Neutrophil (primary cell): Measurements from ENCODE around the gene HELZ.

Source experiments
- H3K27ac ChIP-seq: fragments of 200-600 bp; sonication (generic); 2 replicates; pipeline ENCODE4 v1.5.1; 2016; ENCODE audit warnings: mild to moderate bottlenecking, moderate library complexity
- H3K27me3 ChIP-seq: fragments of 200-600 bp; sonication (generic); 2 replicates; pipeline ENCODE4 v1.6.0; 2016; ENCODE audit warnings: mild to moderate bottlenecking
- H3K36me3 ChIP-seq: fragments of 200-600 bp; sonication (generic); 2 replicates; pipeline ENCODE4 v1.5.1; 2017
- H3K4me1 ChIP-seq, 2 experiments: fragments of 200-600 bp in 1 of 2; sonication (generic) in 1 of 2; 1 replicate in 1 of 2; 2 replicates in 1 of 2; pipeline versions ENCODE4 v1.5.1 to v1.6.1; 2013 to 2016; ENCODE audit warnings: low read depth in 1 of 2, low read length in 1 of 2, mild to moderate bottlenecking in 1 of 2, moderate library complexity in 1 of 2; ENCODE audit not compliant: control insufficient read depth in 1 of 2, insufficient read depth in 1 of 2
- H3K4me3 ChIP-seq, 2 experiments: fragments of 200-600 bp in 1 of 2; sonication (generic) in 1 of 2; 1 replicate in 1 of 2; 2 replicates in 1 of 2; pipeline ENCODE4 v1.5.1; 2013 to 2016; ENCODE audit warnings: low read depth in 1 of 2, low read length in 1 of 2, mild to moderate bottlenecking in 1 of 2, moderate library complexity in 1 of 2
- H3K9me3 ChIP-seq: fragments of 200-600 bp; sonication (generic); 2 replicates; pipeline ENCODE4 v1.5.1; 2016
- CTCF ChIP-seq: fragments of 200-600 bp; sonication (generic); IDR thresholded peaks from 2 replicates; pipeline ENCODE4 v1.5.1; 2016; ENCODE audit warnings: antibody characterized with exemption

Gene HELZ

GRCh38 chr17:67038861-67039365, 206.1 kb downstream of the HELZ start:
- H3K36me3 ChIP-seq, result no peaks in the 10 kb centered on the region
- no peaks in the 10 kb centered on the region for H3K27me3 ChIP-seq
- H3K9me3 ChIP-seq, result no peaks in the 10 kb centered on the region
- no peaks in the 10 kb centered on the region for H3K4me1 ChIP-seq
- H3K4me3 ChIP-seq, result no peak overlapping the region
- no peak for TF ChIP-seq CTCF
- H3K27ac ChIP-seq, result no peak overlapping the region

GRCh38 chr17:67035131-67036083, 209.6 kb downstream of the HELZ start:
- TF ChIP-seq CTCF, result no peak
- Histone ChIP-seq H3K4me3 (no peak overlapping the region), H3K27ac (no peak overlapping the region), H3K9me3 (no peaks in the 10 kb centered on the region), H3K36me3 (no peaks in the 10 kb centered on the region), H3K27me3 (no peaks in the 10 kb centered on the region), H3K4me1 (no peaks in the 10 kb centered on the region)

- H3K9me3 ChIP-seq, result no peaks in the 10 kb centered on the region
- H3K27me3 ChIP-seq, result no peaks in the 10 kb centered on the region
- no peaks in the 10 kb centered on the region for H3K4me1 ChIP-seq
- H3K36me3 ChIP-seq, result no peaks in the 10 kb centered on the region
- H3K4me3 ChIP-seq, result no peak overlapping the region
- no peak for TF ChIP-seq CTCF
- H3K27ac ChIP-seq, result no peak overlapping the region
These were observed 211.4 kb downstream of the HELZ start for GRCh38 chr17:67033613-67034012.

- Histone ChIP-seq H3K36me3 (no peaks in the 10 kb centered on the region), H3K4me1 (no peaks in the 10 kb centered on the region), H3K27ac (no peak overlapping the region), H3K9me3 (no peaks in the 10 kb centered on the region), H3K27me3 (no peaks in the 10 kb centered on the region), H3K4me3 (no peak overlapping the region)
- no peak for TF ChIP-seq CTCF
These were observed 212.0 kb downstream of the HELZ start for GRCh38 chr17:67032985-67033384.

GRCh38 chr17:67032382-67032781, 212.6 kb downstream of the HELZ start:
- H3K27me3 ChIP-seq, result no peaks in the 10 kb centered on the region
- no peak overlapping the region for H3K4me3 ChIP-seq
- H3K4me1 ChIP-seq, result no peaks in the 10 kb centered on the region
- TF ChIP-seq CTCF, result no peak
- no peaks in the 10 kb centered on the region for H3K9me3 ChIP-seq
- no peak overlapping the region for H3K27ac ChIP-seq
- H3K36me3 ChIP-seq, result no peaks in the 10 kb centered on the region
